Lung (tissue), 12 donors: Measurements from ENCODE around the gene EIF2B1. TPM values are rescaled to one million over a fixed set of nuclear protein-coding genes. Genes with fewer than 3 reads are reported as not detected.

ENCODE experiments used
- ATAC-seq: fragments of 200-7000 bp; cut with Tn5 transposase; one replicate; pipeline ENCODE4 v1.9.1; 2020; ENCODE audit warnings: moderate number of reproducible peaks; ENCODE audit not compliant: insufficient read depth, low FRiP score
- DNase-seq, 3 donors: peaks; one replicate each; pipeline ENCODE4 v3.0.0-alpha.2; 2013 to 2017
- H3K27ac ChIP-seq, 2 donors: one replicate each; pipeline ENCODE4 v1.5.1; 2013; ENCODE audit warnings: mild to moderate bottlenecking in 2 of 2, moderate library complexity in 2 of 2, control low read depth in 1 of 2, inconsistent platforms in 1 of 2, low read depth in 1 of 2, low read length in 1 of 2
- H3K27me3 ChIP-seq, 3 donors: one replicate each; pipeline ENCODE4 v1.5.1; 2013; ENCODE audit warnings: low read length in 2 of 3; ENCODE audit not compliant: control insufficient read depth in 3 of 3, insufficient read depth in 3 of 3
- H3K36me3 ChIP-seq, 4 donors: one replicate each; pipeline ENCODE4 v1.5.1; 2013; ENCODE audit warnings: low read length in 4 of 4, mild to moderate bottlenecking in 1 of 4, moderate library complexity in 1 of 4; ENCODE audit not compliant: control insufficient read depth in 4 of 4, insufficient read depth in 4 of 4
- H3K4me1 ChIP-seq, 5 donors: one replicate each; pipeline ENCODE4 v1.5.1; 2013; ENCODE audit warnings: low read length in 5 of 5, mild to moderate bottlenecking in 2 of 5, moderate library complexity in 1 of 5; ENCODE audit not compliant: control insufficient read depth in 5 of 5, insufficient read depth in 5 of 5
- H3K4me3 ChIP-seq: one replicate; pipeline ENCODE4 v1.5.1; 2013; ENCODE audit warnings: mild to moderate bottlenecking, control low read depth, moderate library complexity
- H3K9ac ChIP-seq, 2 donors: one replicate each; pipeline ENCODE4 v1.5.1; 2013; ENCODE audit warnings: low read length in 2 of 2, control low read depth in 1 of 2; ENCODE audit not compliant: insufficient read depth in 1 of 2
- H3K9me3 ChIP-seq, 4 donors: one replicate each; pipeline ENCODE4 v1.5.1; 2013; ENCODE audit warnings: low read length in 3 of 4, mild to moderate bottlenecking in 1 of 4, moderate library complexity in 1 of 4; ENCODE audit not compliant: control insufficient read depth in 4 of 4, insufficient read depth in 3 of 4
- CTCF ChIP-seq: IDR thresholded peaks from 2 replicates; pipeline ENCODE4 v1.5.1; 2012; ENCODE audit warnings: mild to moderate bottlenecking; ENCODE audit errors: control extremely low read depth, extremely low read depth
- WGBS, 2 donors: extraction: QIAGEN DNeasy Blood & Tissue Kit; methylation state at CpG; one replicate each; pipeline ENCODE4 v1.1.7; 2013; 5-methylcytosine and 5-hydroxymethylcytosine counted together
- polyA plus RNA-seq, 2 donors: library from polyadenylated mRNA; stranded (reverse); fragments of 200-250 nt; gene quantifications; one replicate each; pipeline ENCODE4 v1.2.1, GENCODE V29; 2013
- total RNA-seq, 2 donors: library from RNA; depleted of rRNA in 1 of 2; stranded (reverse); fragments of >200 nt in 1 of 2; gene quantifications; one replicate each; pipeline ENCODE4 v1.2.1, GENCODE V29; 2014 to 2021
- donor health status: control.
- donor health status: control.
- donor health status: Bipolar disorder and iron deficiency.
- donor health status: healthy.
- donor health status: DM: yes; HTN: yes; CAD: no.

Gene EIF2B1
- total and polyA plus RNA-seq, 4 donors = 25.6 to 48.1 (median 33.1) TPM

- Histone ChIP-seq H3K9me3 (no peaks in the 10 kb centered on the region), H3K4me1 (peaks cover 0 to 3% (median 2%) of the 10 kb centered on the region in 5 donors), H3K27me3 (no peaks in the 10 kb centered on the region), H3K27ac (no peak overlapping the region), H3K9ac (no peak overlapping the region), H3K36me3 (peaks cover 4 to 39% (median 9%) of the 10 kb centered on the region in 4 donors), H3K4me3 (no peak overlapping the region)
- TF ChIP-seq CTCF = no peak
- WGBS, 2 donors = 82 to 87% methylated on average over 9 of the region's 9 CpGs
- DNase-seq (no peak), ATAC-seq (no peak)
Observed at GRCh38 chr12:123676616-123677320, 43.3 kb upstream of the EIF2B1 start.

GRCh38 chr12:123675436-123675835, 42.0 kb upstream of the EIF2B1 start:
- Histone ChIP-seq H3K4me3 (no peak overlapping the region), H3K27ac (no peak overlapping the region), H3K9ac (no peak overlapping the region), H3K36me3 (peaks cover 4 to 36% (median 8%) of the 10 kb centered on the region in 4 donors), H3K27me3 (no peaks in the 10 kb centered on the region), H3K9me3 (no peaks in the 10 kb centered on the region), H3K4me1 (peaks cover 0 to 9% (median 4%) of the 10 kb centered on the region in 5 donors)
- WGBS, 2 donors = 100% methylated on average over 1 of the region's 1 CpG
- ATAC-seq (no peak), DNase-seq (no peak)
- TF ChIP-seq CTCF = no peak

GRCh38 chr12:123671876-123672275, 38.4 kb upstream of the EIF2B1 start:
- no peak for TF ChIP-seq CTCF
- peaks cover 0 to 9% (median 4%) of the 10 kb centered on the region in 5 donors for H3K4me1 ChIP-seq
- H3K27ac ChIP-seq = no peak overlapping the region
- no peaks in the 10 kb centered on the region for H3K27me3 ChIP-seq
- ATAC-seq (no peak), DNase-seq (peak in 1 of 3 donors; percentile 17)
- no peak overlapping the region for H3K4me3 ChIP-seq
- H3K9ac ChIP-seq = no peak overlapping the region
- H3K9me3 ChIP-seq = no peaks in the 10 kb centered on the region
- H3K36me3 ChIP-seq = peaks cover 0 to 24% (median 6%) of the 10 kb centered on the region in 4 donors
- 53 to 86% methylated on average over 6 of the region's 6 CpGs for WGBS, 2 donors
